Urothelium cell line (cell line): ENCODE data around the gene CFAP57.

Experiments
- DNase-seq: peaks from one replicate; pipeline ENCODE4 v3.0.0; 2011; ENCODE audit warnings: low spot score, mixed read lengths
- FAIRE-seq: peaks from 2 replicates; lab custom pipeline; 2011; peaks lifted over from hg19 to GRCh38; lab: Jason Lieb, UNC

The CFAP57 gene

GRCh38 chr1:43253173-43253572 is 81.0 kb downstream of the CFAP57 start:
- FAIRE-seq: peak; percentile 82
- no peak for DNase-seq

GRCh38 chr1:43253876-43254275 is 81.7 kb downstream of the CFAP57 start:
- DNase-seq (no peak), FAIRE-seq (no peak)

- DNase-seq (no peak), FAIRE-seq (no peak)
Observed at GRCh38 chr1:43255438-43256210, 83.5 kb downstream of the CFAP57 start.

- DNase-seq: no peak
- no peak for FAIRE-seq
Observed at GRCh38 chr1:43256675-43257570, 84.8 kb downstream of the CFAP57 start.

GRCh38 chr1:43258370-43258769 is 86.2 kb downstream of the CFAP57 start:
- peak; percentile 23 for FAIRE-seq
- DNase-seq: no peak

GRCh38 chr1:43265431-43265830 is 93.3 kb downstream of the CFAP57 start:
- no peak for FAIRE-seq
- no peak for DNase-seq

- DNase-seq (no peak), FAIRE-seq (no peak)
Observed at GRCh38 chr1:43266881-43267280, 94.8 kb downstream of the CFAP57 start.

- DNase-seq: no peak
- FAIRE-seq: no peak
Observed at GRCh38 chr1:43267291-43267805, 95.2 kb downstream of the CFAP57 start.

GRCh38 chr1:43267818-43268425 is 95.8 kb downstream of the CFAP57 start:
- FAIRE-seq: no peak
- no peak for DNase-seq

- DNase-seq: no peak
Observed at GRCh38 chr1:43269627-43270375, 97.7 kb downstream of the CFAP57 start, which contains the start of gene TMEM125. Gene TMEM125 (plus strand): TSS chr1:43269983. CDS start chr1:43272723, 2,740 bp downstream.

GRCh38 chr1:43270421-43271095 is 98.4 kb downstream of the CFAP57 start:
- FAIRE-seq (peak; percentile 30), DNase-seq (no peak)

More at GRCh38 chr1:43269627-43270375, 97.7 kb downstream of the CFAP57 start, which contains the start of gene TMEM125:
- no peak for FAIRE-seq

- DNase-seq (no peak), FAIRE-seq (no peak)
Observed at GRCh38 chr1:43271186-43272118, 99.3 kb downstream of the CFAP57 start.

- no peak for DNase-seq
Observed at GRCh38 chr1:43272161-43272560, 100.0 kb downstream of the CFAP57 start.

GRCh38 chr1:43272576-43273571 is 100.7 kb downstream of the CFAP57 start:
- no peak for DNase-seq
- FAIRE-seq: peak; percentile 79

More at GRCh38 chr1:43272161-43272560, 100.0 kb downstream of the CFAP57 start:
- FAIRE-seq: no peak

GRCh38 chr1:43273708-43274107 is 101.6 kb downstream of the CFAP57 start:
- FAIRE-seq: no peak
- DNase-seq: no peak

- FAIRE-seq (no peak), DNase-seq (peak; percentile 54)
Observed at GRCh38 chr1:43274125-43274803, 102.1 kb downstream of the CFAP57 start.

GRCh38 chr1:43274804-43275180 is 102.7 kb downstream of the CFAP57 start:
- DNase-seq (no peak), FAIRE-seq (no peak)
